HG03558 (cell line): Measurements from ENCODE around the gene MTF2.

Experiments used
- ATAC-seq: cut with Tn5 transposase; IDR thresholded peaks from one replicate; pipeline ENCODE4 v1.9.1; 2021; ENCODE audit warnings: moderate number of reproducible peaks; ENCODE audit not compliant: unreplicated experiment; ENCODE audit errors: extremely low read depth

Gene MTF2

GRCh38 chr1:93081716-93082115 lies 2.6 kb downstream of the MTF2 start:
- ATAC-seq = no peak

GRCh38 chr1:93082313-93082712 lies 3.2 kb downstream of the MTF2 start:
- no peak for ATAC-seq

- no peak for ATAC-seq
These were observed 4.9 kb downstream of the MTF2 start for GRCh38 chr1:93083979-93084378.

GRCh38 chr1:93087532-93087931 lies 8.4 kb downstream of the MTF2 start:
- ATAC-seq = no peak

- no peak for ATAC-seq
These were observed 14.4 kb downstream of the MTF2 start for GRCh38 chr1:93093332-93094006.

- no peak for ATAC-seq
These were observed 16.9 kb downstream of the MTF2 start for GRCh38 chr1:93095804-93096585.

- ATAC-seq = no peak
These were observed 23.1 kb downstream of the MTF2 start for GRCh38 chr1:93102142-93102541.

- ATAC-seq = no peak
These were observed 27.1 kb downstream of the MTF2 start for GRCh38 chr1:93106226-93106625.

GRCh38 chr1:93107395-93107794 lies 28.3 kb downstream of the MTF2 start:
- ATAC-seq = no peak

GRCh38 chr1:93108335-93108734 lies 29.3 kb downstream of the MTF2 start:
- no peak for ATAC-seq

GRCh38 chr1:93109578-93109977 lies 30.5 kb downstream of the MTF2 start:
- no peak for ATAC-seq

- no peak for ATAC-seq
These were observed 32.0 kb downstream of the MTF2 start for GRCh38 chr1:93111065-93111464.

- no peak for ATAC-seq
These were observed 32.5 kb downstream of the MTF2 start for GRCh38 chr1:93111561-93111960.

GRCh38 chr1:93113127-93113526 lies 34.0 kb downstream of the MTF2 start:
- no peak for ATAC-seq

- no peak for ATAC-seq
These were observed 35.3 kb downstream of the MTF2 start for GRCh38 chr1:93114391-93114790.

- ATAC-seq = no peak
These were observed 41.5 kb downstream of the MTF2 start for GRCh38 chr1:93120614-93121013.

- no peak for ATAC-seq
These were observed 44.2 kb downstream of the MTF2 start for GRCh38 chr1:93123201-93123783.

- ATAC-seq = no peak
These were observed 45.7 kb downstream of the MTF2 start for GRCh38 chr1:93124556-93125355.

- ATAC-seq = no peak
These were observed 50.5 kb downstream of the MTF2 start for GRCh38 chr1:93129507-93130099.

GRCh38 chr1:93132638-93133037 lies 53.6 kb downstream of the MTF2 start:
- ATAC-seq = no peak
